NCI-H1417 treated with DMSO at 0.1 percent for 48 hours (cell line): ENCODE data around the gene ADGRF1.
"Not testable (repeated sequence)": the region's sequence is repeated elsewhere in the genome, so short reads cannot be mapped to it uniquely, and the experiment has no call there.

ENCODE experiments used
- DNase-seq: peaks from one replicate; lab custom pipeline; 2025; lab: John Stamatoyannopoulos, UW

Gene ADGRF1

GRCh38 chr6:47061309-47062300, 19.5 kb upstream of the ADGRF1 start:
- DNase-seq, result no peak

DNA sequence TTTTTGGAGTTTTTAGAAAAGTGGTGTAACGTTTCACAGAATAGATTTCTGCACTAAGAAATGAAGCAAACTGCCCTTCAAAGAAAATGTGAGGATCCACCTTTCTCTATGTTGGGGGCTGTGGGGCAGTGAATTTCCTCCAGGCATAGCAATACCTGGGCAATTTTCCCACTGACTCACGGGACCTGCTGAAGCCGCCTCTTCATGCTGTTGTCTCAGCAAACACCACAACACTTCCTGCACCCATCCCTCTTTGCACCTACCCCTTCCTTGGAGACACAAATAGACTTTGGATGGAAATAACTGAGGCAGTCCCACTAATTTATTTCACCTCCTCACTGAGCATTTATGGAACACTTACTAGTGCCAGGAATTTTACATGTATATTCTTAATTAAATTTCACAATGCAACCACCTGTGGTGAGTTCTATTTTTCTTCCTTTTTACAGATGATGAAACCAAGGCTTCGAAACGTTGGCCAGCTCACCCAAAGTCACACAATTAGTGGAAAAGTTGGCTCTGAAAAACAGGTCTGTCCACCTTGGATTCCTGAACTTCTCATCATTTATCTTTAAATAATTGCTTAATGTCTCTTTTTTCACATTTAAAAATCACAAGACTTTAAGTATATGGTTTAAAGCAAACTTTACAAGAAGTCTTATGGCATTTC, 17.2 kb upstream of the ADGRF1 start:
- no peak for DNase-seq

- no peak for DNase-seq
Measured at GRCh38 chr6:47057830-47058540, 15.9 kb upstream of the ADGRF1 start.

DNA sequence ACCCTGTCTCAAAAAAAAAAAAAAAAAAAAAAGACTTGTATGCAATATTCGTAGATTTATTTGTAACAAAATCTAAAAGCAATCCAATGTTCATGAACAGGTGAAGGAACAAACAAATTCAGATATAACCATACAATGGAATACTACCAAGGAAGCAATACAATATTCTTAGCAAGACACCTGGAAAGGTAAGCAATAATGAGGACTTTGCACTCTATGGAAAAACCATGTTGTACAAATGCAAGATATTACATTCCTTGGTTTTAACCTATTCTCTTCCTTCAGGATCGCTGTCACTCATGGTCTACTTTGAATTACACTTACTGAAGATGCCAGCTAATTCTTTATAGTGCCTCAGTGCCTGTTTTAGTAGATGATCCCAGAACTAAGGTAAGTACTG, 14.7 kb upstream of the ADGRF1 start:
- DNase-seq, result no peak

- not testable (repeated sequence) for DNase-seq
Measured at GRCh38 chr6:47054302-47054701, 12.2 kb upstream of the ADGRF1 start.

DNA sequence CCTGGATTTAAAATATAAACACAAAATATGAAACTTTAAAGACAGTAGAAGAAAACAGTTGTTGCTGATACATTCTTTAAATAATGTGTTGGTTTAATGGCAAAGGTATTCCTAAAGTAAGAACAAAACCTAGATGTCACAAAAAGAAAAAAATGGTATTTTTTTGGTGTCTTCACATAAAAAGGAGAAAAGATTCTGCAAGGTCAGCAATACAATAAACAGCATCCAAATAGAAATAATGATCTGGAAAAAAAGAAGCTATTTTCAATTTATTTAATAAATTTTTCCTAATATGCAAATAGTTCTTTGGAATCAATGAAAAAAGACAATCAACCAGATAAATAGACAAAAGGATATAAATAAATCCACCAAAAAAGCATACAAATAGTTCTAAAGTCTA, 6.5 kb upstream of the ADGRF1 start:
- no peak for DNase-seq

DNA sequence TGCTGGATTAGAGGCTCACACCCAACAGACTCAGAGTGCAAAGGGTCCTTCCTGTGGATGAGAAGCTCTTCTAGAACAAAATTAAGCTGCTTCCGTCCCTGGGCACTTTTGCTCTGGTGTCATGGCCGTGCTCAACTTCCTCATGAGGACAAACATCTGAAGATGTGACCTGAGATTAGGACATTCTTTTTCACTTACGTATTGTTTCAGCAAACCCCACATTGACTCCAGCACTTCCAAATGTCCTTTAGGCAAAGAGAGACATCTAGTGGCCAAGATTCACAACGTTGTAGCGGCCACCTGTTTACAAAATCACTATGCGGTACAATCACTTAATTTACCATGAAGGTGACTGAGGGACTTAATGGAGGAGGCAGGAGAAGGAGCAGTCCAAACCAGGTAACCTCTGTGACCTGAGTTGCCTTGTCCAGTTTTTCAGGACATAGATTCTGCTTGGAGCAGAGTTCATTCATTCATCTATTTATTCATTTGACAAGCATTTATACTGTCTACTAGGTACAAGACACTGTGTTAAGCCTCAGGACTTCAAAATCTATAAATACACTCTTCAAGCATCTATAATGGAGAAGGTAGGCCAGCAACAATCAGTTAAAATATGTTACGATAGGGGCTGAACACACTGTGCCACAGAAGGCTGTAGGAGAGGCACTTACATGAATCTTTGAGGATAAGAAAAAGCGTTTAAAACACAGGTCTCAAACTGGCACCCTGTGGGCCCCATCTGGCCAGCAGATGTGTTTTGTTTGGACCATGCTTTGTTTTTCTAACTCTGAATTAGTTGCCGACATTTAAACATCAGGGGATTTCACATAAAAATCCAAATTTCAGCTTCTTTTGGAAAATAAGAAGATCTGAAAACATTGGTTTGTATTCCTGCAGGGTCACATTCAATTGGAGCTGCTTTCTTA, 5.6 kb upstream of the ADGRF1 start:
- DNase-seq, result peak; percentile 42

DNA sequence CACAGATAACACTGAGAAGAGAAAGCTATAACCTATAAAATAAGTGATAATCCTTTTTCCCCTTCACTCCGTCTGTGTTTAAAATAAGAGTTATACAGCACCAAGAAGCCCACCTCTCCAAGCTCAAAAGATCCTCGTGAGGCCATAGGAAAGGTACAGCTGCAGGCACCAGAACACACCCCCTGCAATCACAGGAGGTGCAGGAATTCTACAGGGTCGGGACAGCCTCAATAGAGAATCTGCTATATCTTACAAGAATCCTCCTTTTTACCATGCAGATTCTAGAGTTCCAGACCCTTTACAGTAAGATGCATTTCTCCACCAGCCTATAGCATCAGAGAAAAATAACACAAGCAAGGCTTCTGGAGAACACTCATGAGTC, 5.0 kb upstream of the ADGRF1 start:
- no peak for DNase-seq

- DNase-seq, result no peak
Measured at GRCh38 chr6:47044397-47044796, 2.3 kb upstream of the ADGRF1 start.

DNA sequence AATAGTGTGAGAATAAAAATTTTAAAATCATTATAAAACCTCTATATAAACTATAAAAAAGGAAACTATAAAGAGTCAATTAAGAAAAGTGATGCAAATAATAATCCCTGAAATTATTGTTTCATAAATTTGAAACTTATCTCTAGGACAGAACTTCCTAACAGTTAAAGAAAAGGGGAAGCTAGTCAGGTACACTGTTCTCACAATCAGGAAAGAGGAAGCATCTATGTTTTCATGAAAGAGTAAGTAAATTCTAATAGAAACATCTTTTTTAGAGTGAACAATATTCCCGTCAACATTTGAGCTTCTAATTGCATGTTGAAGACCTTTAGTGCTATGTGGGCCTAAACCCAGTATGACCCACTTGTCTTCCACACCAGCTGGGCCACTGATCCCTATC, 1.2 kb upstream of the ADGRF1 start:
- DNase-seq, result no peak

GRCh38 chr6:47041741-47042140, 391 bp downstream of the ADGRF1 start:
- DNase-seq, result no peak

GRCh38 chr6:47034926-47035325, 7.2 kb downstream of the ADGRF1 start:
- DNase-seq, result peak; percentile 50

GRCh38 chr6:47034421-47034820, 7.7 kb downstream of the ADGRF1 start:
- no peak for DNase-seq

DNA sequence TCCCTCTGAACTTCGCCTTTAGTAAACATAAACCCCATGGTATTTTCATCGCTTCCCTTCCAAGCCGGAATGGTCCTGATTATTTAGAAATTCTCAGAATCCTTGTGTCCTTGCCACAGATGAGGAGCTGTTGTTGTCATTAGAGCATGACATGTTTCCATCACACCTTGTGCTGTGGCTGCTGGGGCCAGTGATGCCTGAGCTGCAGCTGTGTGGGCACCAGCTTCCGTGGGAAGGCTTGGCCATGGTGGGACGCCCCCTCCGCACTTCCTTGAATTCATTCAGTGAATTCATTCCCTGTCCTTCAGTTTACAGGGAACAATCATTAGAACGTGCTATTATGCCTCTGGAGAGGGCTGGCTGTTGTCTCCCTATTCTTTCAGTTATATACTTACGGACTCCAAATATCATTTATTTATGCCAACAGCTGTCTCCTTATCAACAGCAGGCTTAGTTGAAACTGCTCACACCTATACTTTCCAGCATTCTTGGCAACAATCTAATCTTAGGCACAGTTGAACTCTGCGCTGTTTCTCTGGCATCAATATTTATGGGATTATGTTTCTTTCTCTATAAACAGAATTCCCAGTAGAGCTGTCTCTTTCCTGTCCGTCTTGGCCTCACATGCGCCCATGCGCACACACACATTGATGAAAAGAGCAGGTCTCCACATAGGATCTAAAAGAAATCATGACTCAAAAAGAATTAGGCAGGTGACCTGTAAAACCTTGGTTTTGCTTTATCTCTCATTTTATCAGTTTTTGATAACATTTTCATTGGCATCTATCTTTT, 9.0 kb downstream of the ADGRF1 start:
- no peak for DNase-seq

GRCh38 chr6:47031656-47032055, 10.5 kb downstream of the ADGRF1 start:
- no peak for DNase-seq

DNA sequence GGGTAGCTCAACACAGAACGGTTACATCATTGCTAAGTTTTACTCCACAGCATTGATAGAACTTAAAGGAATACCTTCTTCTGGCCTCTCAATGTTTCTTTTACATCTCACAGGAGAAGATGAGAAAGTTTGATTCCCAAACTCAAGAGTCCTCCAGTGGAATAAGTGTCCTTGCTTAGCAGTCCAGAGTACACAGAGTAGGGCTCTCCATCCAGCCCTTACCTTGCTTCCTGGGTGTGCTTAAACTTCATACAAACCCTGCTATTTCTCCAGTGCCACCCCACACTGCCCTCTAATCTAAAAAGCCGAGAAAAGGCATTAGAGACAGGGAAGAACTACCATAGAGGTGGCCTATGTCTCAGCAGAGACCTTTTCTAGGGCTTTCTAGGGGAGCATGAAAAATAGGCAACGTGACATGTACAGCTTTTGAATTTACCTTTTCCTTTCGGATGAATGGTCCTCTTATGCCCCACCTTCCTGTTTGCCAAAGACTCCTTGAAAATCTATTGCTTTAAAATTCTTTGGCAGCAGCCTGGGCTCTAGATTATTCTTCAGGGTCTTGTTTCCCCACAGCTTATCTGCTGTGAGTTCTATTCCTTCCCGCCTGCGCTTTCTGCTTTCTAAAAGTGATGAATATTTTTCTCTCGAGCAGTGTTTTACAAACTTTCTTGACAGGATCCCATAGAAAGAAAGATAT, 12.1 kb downstream of the ADGRF1 start:
- no peak for DNase-seq

- DNase-seq, result no peak
Measured at GRCh38 chr6:47028835-47029360, 13.2 kb downstream of the ADGRF1 start.

- no peak for DNase-seq
Measured at GRCh38 chr6:47027315-47027714, 14.8 kb downstream of the ADGRF1 start.

- DNase-seq, result no peak
Measured at GRCh38 chr6:47026679-47027078, 15.5 kb downstream of the ADGRF1 start.

DNA sequence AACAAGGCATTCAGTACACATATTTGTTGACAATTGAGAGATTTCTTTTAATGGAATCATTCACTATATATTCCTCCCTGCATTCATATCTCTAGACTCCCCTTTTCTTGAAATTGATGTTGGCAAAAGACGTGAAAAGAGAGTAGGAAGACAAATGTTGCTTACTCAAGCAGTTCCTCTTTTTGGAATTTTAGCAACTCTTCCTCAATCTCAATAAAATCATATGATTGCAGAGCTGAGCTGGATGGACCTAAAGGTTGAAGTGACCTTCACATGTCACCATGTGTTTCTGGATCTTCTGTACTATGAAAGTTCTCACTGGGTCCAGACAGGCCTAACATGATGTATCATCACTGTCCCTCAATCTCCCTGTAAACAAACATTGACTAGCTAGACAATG, 18.6 kb downstream of the ADGRF1 start:
- no peak for DNase-seq
